Measurements from ENCODE around the gene COX14.

Gene COX14

GRCh38 chr12:50085615-50086072 lies 26.4 kb upstream of the COX14 start:
- DNase-seq: no peak

- no peak for DNase-seq
Measured at GRCh38 chr12:50086148-50086547, 25.9 kb upstream of the COX14 start.

DNA sequence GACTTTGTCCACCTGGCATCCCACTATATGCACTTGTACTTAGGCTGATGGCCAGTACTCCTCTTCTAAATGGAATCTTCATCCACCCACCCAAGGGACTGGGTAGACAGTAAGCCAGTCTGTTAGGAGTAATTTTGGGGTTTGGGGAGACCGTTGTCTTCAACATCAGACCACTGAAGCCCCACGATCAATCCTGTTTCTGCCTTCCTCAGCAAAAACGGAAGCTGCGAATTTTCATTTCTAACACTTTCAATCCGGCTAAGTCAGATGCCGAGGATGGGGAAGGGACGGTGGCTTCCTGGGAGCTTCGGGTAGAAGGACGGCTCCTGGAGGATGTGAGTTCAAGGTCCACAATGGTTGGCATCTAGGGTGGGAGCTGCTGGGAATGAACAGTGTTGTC lies 24.9 kb upstream of the COX14 start:
- DNase-seq: no peak

DNA sequence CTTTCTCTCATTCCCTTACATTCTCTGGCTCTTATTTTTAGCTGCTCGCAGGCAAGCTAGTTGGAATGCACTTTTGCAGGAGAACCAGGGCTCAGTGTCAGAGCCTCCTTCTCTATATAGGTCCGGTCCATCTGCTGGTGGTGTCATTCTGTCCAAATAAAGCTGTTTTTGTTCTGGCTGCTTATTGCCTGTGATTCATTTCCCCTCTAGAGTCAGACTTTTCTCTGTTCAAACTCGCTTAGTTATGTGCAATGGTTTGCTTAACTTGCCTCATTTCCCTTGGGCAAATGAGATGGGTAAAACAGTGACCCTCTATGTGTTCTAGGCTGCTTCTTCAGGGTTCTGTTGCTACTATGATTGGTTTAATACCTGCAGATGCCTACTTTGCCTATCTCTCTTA lies 24.0 kb upstream of the COX14 start:
- DNase-seq: no peak

GRCh38 chr12:50088577-50089335 lies 23.3 kb upstream of the COX14 start:
- peak; percentile 51 for DNase-seq

DNA sequence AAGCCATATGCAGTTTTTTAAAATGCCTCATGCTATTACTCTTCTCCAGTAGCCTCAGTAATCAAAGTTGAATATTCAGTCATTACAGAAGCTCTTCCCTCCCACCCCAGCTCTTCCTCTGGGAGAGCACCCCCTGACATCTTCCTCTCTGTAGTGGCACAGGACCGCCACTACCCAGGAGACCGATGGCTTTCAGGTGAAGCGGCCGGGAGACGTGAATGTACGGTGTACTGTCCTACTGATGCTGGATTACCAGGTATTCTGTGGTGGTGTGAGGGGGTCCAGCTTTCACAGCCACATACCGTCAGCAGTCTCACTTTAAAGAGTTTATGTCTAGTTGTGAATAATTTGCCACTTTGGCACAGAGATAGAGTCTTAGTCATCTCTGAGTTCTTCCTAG lies 22.3 kb upstream of the COX14 start:
- no peak for DNase-seq

DNA sequence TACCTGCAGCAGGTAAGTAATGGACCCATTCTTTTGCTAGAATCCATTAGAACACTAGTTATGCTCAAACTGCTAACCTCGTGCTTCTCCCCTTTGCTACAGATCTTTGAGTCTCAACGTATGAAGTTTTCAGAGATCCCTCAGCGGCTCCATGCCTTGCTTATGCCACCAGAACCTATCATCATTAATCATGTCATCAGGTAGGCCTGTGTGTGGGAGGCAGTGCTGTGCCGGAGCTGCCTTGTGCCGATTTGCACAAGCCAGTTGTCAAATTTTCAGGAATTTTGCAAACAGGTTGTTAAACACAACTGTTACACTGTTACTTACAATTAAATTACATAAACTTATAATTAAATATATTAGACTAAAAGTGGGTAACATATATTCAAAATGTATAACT lies 21.6 kb upstream of the COX14 start:
- DNase-seq: no peak

GRCh38 chr12:50097952-50098351 lies 14.1 kb upstream of the COX14 start:
- DNase-seq: no peak

GRCh38 chr12:50099302-50100008 lies 12.6 kb upstream of the COX14 start:
- DNase-seq: no peak

GRCh38 chr12:50100561-50100960 lies 11.5 kb upstream of the COX14 start:
- DNase-seq: no peak

- DNase-seq: no peak
Measured at GRCh38 chr12:50101663-50102062, 10.4 kb upstream of the COX14 start.

DNA sequence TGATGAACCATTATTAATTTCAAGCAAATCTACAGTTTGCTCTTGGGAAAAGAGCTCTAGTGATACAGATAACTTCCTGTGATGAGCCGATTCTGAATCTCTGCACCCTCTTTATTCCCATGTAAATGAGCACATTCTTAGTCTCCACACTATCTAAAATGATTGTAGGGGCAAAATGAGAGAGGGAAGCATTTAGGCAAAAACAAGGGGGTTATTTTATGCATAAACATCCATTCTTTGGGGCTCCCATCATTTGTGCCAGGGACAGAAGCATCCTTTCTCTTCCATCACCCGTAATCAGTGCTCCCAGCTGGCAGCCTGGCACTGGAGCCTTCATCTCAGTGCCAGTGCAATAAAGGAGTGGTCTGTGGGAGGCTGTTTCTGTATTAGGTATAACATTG lies 9.9 kb upstream of the COX14 start:
- no peak for DNase-seq

DNA sequence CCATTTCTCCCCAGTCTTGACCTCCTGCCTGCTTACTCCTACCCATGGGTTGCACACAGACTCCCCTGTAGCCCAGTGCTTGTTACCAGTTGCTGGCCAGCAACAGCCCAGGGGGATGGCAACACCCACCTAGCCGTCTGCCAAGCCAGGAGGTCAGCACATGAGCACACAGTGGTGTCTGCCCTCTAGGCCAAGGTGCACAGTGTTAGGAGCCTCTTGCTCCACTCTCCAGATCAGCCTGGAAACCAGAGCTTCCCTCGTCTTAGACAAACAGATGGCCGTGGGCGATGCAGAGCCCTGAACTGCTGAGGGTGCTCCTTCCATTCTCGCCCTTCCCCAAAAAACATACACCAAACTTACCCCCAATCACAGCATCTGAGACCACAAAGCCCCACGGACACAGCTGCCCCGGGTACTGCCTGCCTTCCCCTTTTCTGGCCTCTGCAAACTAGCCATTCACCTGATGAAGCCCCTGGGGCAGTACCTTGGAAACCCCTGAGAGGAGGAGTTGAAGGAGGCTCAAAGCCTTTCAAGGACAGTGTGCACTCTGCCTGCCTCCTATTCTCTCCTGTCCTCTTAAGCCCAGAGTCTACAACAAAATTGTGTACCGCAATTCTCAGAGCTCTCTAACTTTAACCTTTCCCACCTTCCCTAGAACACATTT lies 9.3 kb upstream of the COX14 start:
- DNase-seq: no peak

DNA sequence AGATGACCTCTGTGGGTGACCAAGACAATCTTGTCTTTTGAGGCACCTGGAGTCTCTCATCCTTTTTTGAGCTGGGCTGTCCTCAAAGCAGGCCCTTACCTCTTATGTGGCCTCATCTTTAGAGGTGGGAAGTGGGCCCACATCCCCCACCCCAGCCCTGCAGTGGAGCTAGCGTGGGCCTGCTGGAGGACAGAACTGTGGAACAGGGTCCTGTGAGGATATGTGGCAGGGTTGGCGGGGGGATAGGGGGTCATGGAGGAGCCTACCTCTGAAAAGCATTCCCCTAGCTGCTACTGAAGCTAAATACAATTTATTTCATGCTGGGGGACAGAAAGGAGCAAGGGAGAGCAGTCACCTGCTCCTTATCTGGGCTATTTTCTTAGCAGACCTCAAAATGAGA lies 8.7 kb upstream of the COX14 start:
- DNase-seq: no peak

DNA sequence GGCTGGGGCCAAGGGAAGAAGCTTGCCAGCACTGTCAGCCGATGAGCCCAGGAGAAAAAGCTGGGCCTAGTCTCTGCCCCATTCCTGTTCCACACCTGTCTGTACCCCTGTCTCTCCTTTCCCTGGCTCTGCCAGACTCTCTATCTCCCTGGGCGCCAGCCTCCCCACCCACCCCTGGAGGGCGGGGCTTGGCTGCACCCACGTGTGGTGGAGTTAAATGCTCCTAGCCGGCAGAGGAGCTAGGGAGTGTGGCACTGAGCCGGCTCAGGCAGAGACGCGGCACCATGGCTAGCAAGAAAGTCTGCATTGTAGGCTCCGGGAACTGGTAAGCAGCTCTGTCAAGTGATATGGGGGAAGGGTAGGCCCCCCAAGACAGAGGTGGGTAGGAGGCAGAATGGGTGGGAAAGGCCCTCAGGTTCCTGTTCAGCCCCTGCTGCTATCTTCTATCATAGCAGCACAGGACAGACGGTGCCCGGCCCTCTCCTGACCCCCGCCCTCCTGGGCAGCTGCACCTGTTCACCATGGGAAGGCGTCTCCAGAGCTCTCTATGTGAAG lies 8.2 kb upstream of the COX14 start, which contains the start of gene GPD1:
GPD1 (plus strand) TSS at position 242 of the 555 bp plus-strand sequence; CDS start at position 285, 43 bp downstream.
- DNase-seq: no peak

DNA sequence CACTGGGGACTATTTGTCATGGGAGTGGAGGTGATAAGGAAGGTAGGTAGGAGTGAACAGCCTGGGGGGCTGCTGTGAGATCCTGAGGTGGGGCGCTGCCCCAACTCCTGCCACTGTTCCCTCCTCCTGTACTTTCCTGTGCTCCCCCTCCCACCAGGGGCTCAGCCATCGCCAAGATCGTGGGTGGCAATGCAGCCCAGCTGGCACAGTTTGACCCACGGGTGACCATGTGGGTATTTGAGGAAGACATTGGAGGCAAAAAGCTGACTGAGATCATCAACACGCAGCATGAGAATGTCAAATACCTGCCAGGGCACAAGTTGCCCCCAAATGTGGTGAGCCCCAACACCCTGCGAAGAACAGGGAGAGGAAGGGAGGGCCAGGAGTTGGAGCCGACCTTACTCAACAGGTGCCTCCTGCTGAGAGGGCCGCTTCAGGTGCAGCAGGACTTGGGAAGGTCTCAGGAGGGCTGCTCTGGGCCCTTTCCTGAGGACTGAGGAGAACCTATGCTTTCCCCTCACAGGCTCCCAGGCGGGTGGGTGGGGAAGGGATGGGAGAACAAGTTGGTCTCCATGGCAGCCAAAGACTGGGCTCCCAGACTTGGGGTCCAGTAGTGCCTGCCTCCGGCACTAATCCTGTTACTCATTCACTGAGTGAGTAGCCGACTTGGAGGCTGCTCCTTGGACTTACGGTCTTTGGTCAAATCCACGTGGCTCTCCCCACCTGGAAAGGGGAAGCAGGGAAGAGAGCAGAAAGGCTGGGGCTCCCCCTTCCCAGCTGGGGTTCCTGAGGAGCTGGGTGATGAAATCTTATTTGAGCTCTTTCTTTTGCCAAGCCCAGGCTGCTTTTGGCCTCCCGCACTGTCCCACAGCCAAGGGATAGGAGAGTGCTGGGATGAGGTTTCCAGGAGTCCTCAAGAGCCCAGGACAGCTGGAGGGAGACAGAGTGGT lies 7.3 kb upstream of the COX14 start:
- no peak for DNase-seq

- no peak for DNase-seq
Measured at GRCh38 chr12:50105913-50106450, 6.1 kb upstream of the COX14 start.

- DNase-seq: no peak
Measured at GRCh38 chr12:50106907-50107306, 5.1 kb upstream of the COX14 start.

DNA sequence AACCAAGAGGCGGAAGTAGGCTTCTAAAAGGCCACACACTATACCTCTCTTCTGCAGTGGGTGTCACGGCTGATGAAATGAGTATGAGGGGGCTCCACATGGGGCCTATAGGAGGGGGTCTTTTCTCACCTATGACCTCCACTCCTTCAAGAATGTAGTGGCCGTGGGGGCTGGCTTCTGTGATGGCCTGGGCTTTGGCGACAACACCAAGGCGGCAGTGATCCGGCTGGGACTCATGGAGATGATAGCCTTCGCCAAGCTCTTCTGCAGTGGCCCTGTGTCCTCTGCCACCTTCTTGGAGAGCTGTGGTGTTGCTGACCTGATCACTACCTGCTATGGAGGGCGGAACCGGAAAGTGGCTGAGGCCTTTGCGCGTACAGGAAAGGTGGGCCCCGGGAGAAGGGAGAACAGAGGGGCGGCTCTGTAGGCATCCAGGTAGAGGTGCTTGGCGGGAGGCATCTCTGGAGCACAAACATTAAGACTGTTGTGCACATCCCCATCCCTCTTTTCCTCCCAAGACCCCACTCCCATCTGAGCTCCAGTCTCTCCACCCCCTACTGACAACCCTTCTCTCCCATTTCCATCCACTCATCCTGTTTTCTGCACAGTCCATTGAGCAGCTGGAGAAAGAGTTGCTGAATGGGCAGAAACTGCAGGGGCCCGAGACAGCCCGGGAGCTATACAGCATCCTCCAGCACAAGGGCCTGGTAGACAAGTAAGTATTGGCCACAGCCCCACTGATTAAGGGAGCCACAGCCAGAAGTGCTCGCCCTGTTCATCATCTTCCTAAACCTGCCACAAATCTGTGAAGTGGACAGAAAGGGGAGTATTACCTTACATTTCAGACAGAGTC lies 4.4 kb upstream of the COX14 start:
- DNase-seq: no peak

- DNase-seq: no peak
Measured at GRCh38 chr12:50109319-50109718, 2.7 kb upstream of the COX14 start.

- peak; percentile 6 for DNase-seq
Measured at GRCh38 chr12:50110127-50110761, 1.8 kb upstream of the COX14 start.

All from MV-4-11 (cell line).